VCaP (cell line): Measurements from ENCODE around the gene ABHD8.
A peak's percentile ranks its signal among the peaks of the same experiment; 100 is the strongest.

ENCODE experiments used
- H3K27ac ChIP-seq: fragments of 450-650 bp; 2 replicates; pipeline ENCODE4 v1.5.1; 2017
- TF ChIP-seq, protein P1 (sequence below): fragments of 450-650 bp; conservative IDR thresholded peaks from 2 replicates; pipeline ENCODE4 v1.5.1; 2017; ENCODE audit warnings: mild to moderate bottlenecking, moderate library complexity

ABHD8 gene

DNA sequence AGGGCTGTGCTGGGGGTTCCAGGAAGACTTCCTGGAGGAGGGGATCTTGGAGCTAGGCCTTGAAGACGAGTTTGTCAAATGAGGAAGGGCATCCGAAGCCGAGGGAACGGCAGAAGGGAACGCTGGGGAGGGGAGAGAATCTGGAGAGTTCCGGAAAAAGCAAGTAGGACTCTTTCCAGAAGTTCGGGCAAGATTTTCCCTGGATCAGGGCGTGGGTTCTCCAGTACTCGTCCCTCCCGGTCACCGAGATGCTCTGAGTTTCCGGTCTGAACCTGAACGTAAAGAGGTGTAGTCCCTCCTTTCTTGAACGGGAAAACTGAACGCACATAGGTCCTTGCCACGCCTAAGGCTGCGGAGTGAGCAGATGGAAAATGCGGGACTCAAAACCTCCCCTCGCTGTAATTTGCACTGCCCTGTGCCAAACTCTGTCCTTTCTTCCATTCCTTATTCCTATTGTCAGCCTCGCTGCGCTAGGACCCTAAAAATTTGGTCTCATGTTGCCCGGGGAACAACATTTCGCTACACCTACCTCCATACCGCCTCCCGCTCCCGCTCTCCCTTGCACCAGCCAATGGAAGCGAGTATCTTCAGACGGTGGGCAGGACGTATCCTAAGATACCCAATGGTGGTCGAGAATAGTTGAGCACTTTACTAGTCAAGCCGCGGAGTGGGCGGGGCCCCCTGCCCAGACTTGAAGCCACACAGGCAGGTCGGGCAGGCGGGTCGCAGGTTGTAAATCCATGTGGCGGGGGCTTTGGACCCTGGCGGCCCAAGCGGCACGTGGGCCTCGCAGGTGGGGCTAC, 33.8 kb upstream of the ABHD8 start, which contains the start of gene GTPBP3:
GTPBP3 (plus strand) TSS at position 682 of the 803 bp plus-strand sequence; CDS start at position 741, 59 bp downstream.
- TF ChIP-seq, protein P1, sequence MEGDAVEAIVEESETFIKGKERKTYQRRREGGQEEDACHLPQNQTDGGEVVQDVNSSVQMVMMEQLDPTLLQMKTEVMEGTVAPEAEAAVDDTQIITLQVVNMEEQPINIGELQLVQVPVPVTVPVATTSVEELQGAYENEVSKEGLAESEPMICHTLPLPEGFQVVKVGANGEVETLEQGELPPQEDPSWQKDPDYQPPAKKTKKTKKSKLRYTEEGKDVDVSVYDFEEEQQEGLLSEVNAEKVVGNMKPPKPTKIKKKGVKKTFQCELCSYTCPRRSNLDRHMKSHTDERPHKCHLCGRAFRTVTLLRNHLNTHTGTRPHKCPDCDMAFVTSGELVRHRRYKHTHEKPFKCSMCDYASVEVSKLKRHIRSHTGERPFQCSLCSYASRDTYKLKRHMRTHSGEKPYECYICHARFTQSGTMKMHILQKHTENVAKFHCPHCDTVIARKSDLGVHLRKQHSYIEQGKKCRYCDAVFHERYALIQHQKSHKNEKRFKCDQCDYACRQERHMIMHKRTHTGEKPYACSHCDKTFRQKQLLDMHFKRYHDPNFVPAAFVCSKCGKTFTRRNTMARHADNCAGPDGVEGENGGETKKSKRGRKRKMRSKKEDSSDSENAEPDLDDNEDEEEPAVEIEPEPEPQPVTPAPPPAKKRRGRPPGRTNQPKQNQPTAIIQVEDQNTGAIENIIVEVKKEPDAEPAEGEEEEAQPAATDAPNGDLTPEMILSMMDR, result no peak
- H3K27ac ChIP-seq, result peak within 1 kb of the TSS; percentile 93

- TF ChIP-seq, protein P1, result no peak
- H3K27ac ChIP-seq, result no peak overlapping the region; the same call in 1 of the 2 replicates
Observed at GRCh38 chr19:17335575-17335974, 32.4 kb upstream of the ABHD8 start.

DNA sequence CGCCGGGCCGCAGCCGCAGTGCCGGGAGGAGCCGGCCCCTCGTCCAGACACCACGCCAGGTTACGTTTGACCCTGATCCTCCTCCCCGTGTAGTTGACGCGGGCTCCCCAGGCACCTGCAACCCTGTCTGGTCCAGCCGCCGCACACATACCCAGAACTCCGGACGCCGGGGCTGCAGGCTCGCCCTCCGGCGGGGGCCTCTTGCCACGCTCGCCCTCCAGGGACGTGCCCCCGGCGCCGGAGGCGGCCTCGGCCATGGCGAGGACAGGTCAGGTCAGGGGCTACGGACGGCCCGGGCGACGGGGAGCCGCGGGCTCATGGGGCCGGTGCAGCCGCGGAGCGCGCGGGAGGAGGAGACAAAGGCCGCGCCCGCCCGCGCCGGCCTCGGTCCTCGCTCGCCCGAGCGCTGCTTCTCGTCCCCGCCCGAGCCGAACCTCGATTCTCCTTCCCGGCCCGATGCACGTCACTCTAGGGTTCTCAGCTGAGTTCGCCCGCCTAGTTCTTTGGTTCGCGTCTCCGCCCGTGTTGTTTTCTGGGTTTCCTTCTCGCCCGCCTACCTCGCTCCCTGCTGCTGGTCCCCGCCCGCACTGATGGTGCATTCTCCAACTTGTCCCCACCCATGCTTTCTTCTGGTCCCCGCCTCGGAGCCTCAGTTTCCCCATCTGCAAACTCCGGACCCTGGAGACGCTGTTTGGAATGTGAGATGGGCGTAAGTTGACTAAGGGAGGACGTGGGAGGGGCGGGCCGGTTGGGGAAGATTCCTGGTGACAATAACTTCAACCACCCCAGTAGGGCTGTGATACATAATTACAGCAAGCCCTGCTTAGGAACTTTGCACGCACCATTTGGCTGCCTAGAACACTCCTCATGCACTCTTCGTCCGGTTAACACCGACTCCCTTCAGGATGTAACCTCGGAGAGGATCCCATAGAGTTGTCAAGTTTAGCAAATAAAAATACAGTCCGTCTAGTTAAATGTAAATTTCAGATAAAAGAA, 31.5 kb upstream of the ABHD8 start, which contains the start of gene ANO8:
ANO8 (minus strand) TSS at position 442 of the 996 bp plus-strand sequence; CDS start at position 257, 185 bp downstream.
- H3K27ac ChIP-seq, result peak within 1 kb of the TSS; percentile 81
- TF ChIP-seq, protein P1, result no peak

GRCh38 chr19:17333611-17334413, 30.6 kb upstream of the ABHD8 start:
- H3K27ac ChIP-seq, result peak overlapping the region; percentile 81
- TF ChIP-seq, protein P1, result no peak

- H3K27ac ChIP-seq, result no peak overlapping the region
- TF ChIP-seq, protein P1, result no peak
Observed at GRCh38 chr19:17332677-17333581, 29.7 kb upstream of the ABHD8 start.

GRCh38 chr19:17332360-17332676, 29.1 kb upstream of the ABHD8 start:
- TF ChIP-seq, protein P1, result no peak
- no peak overlapping the region for H3K27ac ChIP-seq
